ENCODE measurements around the gene C10orf90. TPM values are rescaled to one million over a fixed set of nuclear protein-coding genes. Genes with fewer than 3 reads are reported as not detected.

C10orf90 gene
- total RNA-seq, 4 donors from 2014 or later = not detected

GRCh38 chr10:126598009-126598408 is 72.5 kb downstream of the C10orf90 start:
- 61 to 65% methylated on average over 3 of the region's 3 CpGs for WGBS, 2 donors
- Histone ChIP-seq H3K27ac (no peak overlapping the region), H3K36me3 (no peaks in the 10 kb centered on the region), H3K4me3 (no peak overlapping the region), H3K27me3 (no peaks in the 10 kb centered on the region), H3K9me3 (no peaks in the 10 kb centered on the region), H3K4me1 (no peaks in the 10 kb centered on the region)
- DNase-seq (ENCODE audit: low spot score in 2 of 2) = no peak
- TF ChIP-seq POLR2A (IDR thresholded peaks at IDR 0.05) (no peak), CTCF (IDR thresholded peaks at IDR 0.05) (peak in 1 of 5 experiments; percentile 12), EP300 (IDR thresholded peaks at IDR 0.05) (no peak)

- Histone ChIP-seq H3K36me3 (no peaks in the 10 kb centered on the region), H3K27ac (no peak overlapping the region), H3K9me3 (no peaks in the 10 kb centered on the region), H3K4me3 (no peak overlapping the region), H3K4me1 (no peaks in the 10 kb centered on the region), H3K27me3 (no peaks in the 10 kb centered on the region)
- WGBS, 2 donors = 67 to 78% methylated on average over 2 of the region's 2 CpGs
- TF ChIP-seq POLR2A (IDR thresholded peaks at IDR 0.05) = no peak
- TF ChIP-seq EP300 (IDR thresholded peaks at IDR 0.05) = no peak
- no peak for TF ChIP-seq CTCF (IDR thresholded peaks at IDR 0.05)
- no peak for DNase-seq (ENCODE audit: low spot score in 2 of 2)
Observed at GRCh38 chr10:126597211-126597610, 73.3 kb downstream of the C10orf90 start.

- no peak for DNase-seq (ENCODE audit: low spot score in 2 of 2)
Observed at GRCh38 chr10:126596472-126597016, 73.9 kb downstream of the C10orf90 start.

GRCh38 chr10:126595160-126595559 is 75.3 kb downstream of the C10orf90 start:
- no peak for DNase-seq (ENCODE audit: low spot score in 2 of 2)
- Histone ChIP-seq H3K4me3 (no peak overlapping the region), H3K36me3 (no peaks in the 10 kb centered on the region), H3K27ac (no peak overlapping the region), H3K27me3 (no peaks in the 10 kb centered on the region), H3K9me3 (no peaks in the 10 kb centered on the region), H3K4me1 (no peaks in the 10 kb centered on the region)
- WGBS, 2 donors = 45 to 47% methylated on average over 2 of the region's 2 CpGs
- no peak for TF ChIP-seq CTCF (IDR thresholded peaks at IDR 0.05)
- TF ChIP-seq POLR2A (IDR thresholded peaks at IDR 0.05) = no peak
- no peak for TF ChIP-seq EP300 (IDR thresholded peaks at IDR 0.05)

More at GRCh38 chr10:126596472-126597016, 73.9 kb downstream of the C10orf90 start:
- Histone ChIP-seq H3K36me3 (no peaks in the 10 kb centered on the region), H3K27ac (no peak overlapping the region), H3K4me3 (no peak overlapping the region), H3K4me1 (no peaks in the 10 kb centered on the region), H3K9me3 (no peaks in the 10 kb centered on the region), H3K27me3 (no peaks in the 10 kb centered on the region)
- 89 to 98% methylated on average over 3 of the region's 3 CpGs for WGBS, 2 donors
- TF ChIP-seq EP300 (IDR thresholded peaks at IDR 0.05) = no peak
- no peak for TF ChIP-seq CTCF (IDR thresholded peaks at IDR 0.05)
- TF ChIP-seq POLR2A (IDR thresholded peaks at IDR 0.05) = no peak

- Histone ChIP-seq H3K36me3 (no peaks in the 10 kb centered on the region), H3K27ac (no peak overlapping the region), H3K4me3 (no peak overlapping the region), H3K9me3 (no peaks in the 10 kb centered on the region), H3K4me1 (no peaks in the 10 kb centered on the region), H3K27me3 (no peaks in the 10 kb centered on the region)
- TF ChIP-seq EP300 (IDR thresholded peaks at IDR 0.05) (no peak), POLR2A (IDR thresholded peaks at IDR 0.05) (no peak), CTCF (IDR thresholded peaks at IDR 0.05) (no peak)
- WGBS, 2 donors = 79 to 81% methylated on average over 4 of the region's 4 CpGs
- no peak for DNase-seq (ENCODE audit: low spot score in 2 of 2)
Observed at GRCh38 chr10:126593968-126594701, 76.4 kb downstream of the C10orf90 start.
